Activated B cell treated with CpG ODN at 0.5 μM for 24 hours (primary cell): ENCODE measurements around the gene ERC1. TPM values are rescaled to one million over a fixed set of nuclear protein-coding genes. Genes with fewer than 3 reads are reported as not detected.

Experiments used
- ATAC-seq: fragments of 200-7000 bp; cut with Tn5 transposase; one replicate; pipeline ENCODE4 v1.10.0; 2021; ENCODE audit warnings: low read depth, mild to moderate bottlenecking, moderate library complexity
- CTCF ChIA-PET: fragments of 350-600 bp; sonication (Branson Sonifier 250); formaldehyde crosslinking; loops from one replicate; lab custom pipeline; 2021; ENCODE audit warnings: antibody characterized with exemption; lab: Charles Lee
- POLR2A ChIA-PET: fragments of 350-600 bp; sonication (Branson Sonifier 250); formaldehyde crosslinking; loops from one replicate; lab custom pipeline; 2021; ENCODE audit warnings: antibody characterized with exemption; lab: Charles Lee
- DNase-seq: peaks from one replicate; pipeline ENCODE4 v3.0.0; 2022
- H3K27ac Mint-ChIP-seq: one replicate; pipeline ENCODE4 v1.8.0; 2020; ENCODE audit warnings: mixed read lengths
- H3K27me3 Mint-ChIP-seq: one replicate; pipeline ENCODE4 v1.8.0; 2021; ENCODE audit warnings: mixed read lengths
- H3K36me3 Mint-ChIP-seq: one replicate; pipeline ENCODE4 v1.8.0; 2021; ENCODE audit warnings: low read depth, mixed read lengths
- H3K4me1 Mint-ChIP-seq: one replicate; pipeline ENCODE4 v1.8.0; 2021; ENCODE audit warnings: mixed read lengths
- H3K4me3 Mint-ChIP-seq: one replicate; pipeline ENCODE4 v1.8.0; 2020; ENCODE audit warnings: mild to moderate bottlenecking, mixed read lengths
- H3K9me3 Mint-ChIP-seq: one replicate; pipeline ENCODE4 v1.8.0; 2020; ENCODE audit warnings: mixed read lengths
- intact Hi-C: fragments of 100-400 bp; cut with micrococcal nuclease; formaldehyde crosslinking; loops from one replicate; pipeline ENCODE4 v1.15.1; 2024
- total RNA-seq: library from RNA; stranded (reverse); gene quantifications from 2 replicates; pipeline ENCODE4 v1.2.3, GENCODE V29; 2022
- TF ChIP-seq, protein P1 (sequence below): fragments of 200-600 bp; IDR thresholded peaks from one replicate; pipeline ENCODE4 v1.8.0; 2022; ENCODE audit warnings: antibody characterized with exemption, mild to moderate bottlenecking

The ERC1 gene
- total RNA-seq, 1 donor from 2014 or later, result 57.0 TPM

DNA sequence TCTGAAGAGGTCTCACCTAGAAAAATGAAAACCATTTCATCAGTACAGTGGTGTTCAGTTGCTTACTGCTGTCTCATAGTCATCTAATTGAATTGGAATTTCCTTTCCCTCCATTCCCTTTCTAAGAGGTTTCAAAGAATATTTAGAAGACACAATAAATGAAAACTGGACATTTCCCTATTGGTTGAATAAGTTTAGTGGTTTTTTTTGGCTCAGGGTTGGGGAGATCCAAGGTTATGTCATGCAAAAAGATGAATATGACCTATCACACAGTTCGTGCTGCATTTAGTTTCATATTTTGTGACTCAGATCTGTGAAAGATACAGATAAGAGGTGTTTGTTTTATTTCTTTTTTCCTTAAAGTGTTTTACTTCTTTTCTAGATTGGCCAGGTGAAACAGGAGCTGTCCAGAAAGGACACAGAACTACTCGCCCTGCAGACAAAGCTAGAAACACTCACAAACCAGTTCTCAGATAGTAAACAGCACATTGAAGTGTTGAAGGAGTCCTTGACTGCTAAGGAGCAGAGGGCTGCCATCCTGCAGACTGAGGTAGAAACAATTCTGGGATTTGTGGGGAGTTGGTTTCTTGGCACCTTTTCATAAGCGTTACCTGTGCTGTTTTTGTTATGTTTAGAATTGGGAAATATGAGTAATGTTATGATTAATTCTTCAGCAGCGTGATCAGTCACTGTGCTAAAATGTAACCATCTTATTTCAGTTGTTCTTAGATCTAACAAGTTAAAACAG, 124.6 kb downstream of the ERC1 start:
- H3K27ac Mint-ChIP-seq, result no peak overlapping the region
- DNase-seq (no peak), ATAC-seq (no peak)
- TF ChIP-seq, protein P1, sequence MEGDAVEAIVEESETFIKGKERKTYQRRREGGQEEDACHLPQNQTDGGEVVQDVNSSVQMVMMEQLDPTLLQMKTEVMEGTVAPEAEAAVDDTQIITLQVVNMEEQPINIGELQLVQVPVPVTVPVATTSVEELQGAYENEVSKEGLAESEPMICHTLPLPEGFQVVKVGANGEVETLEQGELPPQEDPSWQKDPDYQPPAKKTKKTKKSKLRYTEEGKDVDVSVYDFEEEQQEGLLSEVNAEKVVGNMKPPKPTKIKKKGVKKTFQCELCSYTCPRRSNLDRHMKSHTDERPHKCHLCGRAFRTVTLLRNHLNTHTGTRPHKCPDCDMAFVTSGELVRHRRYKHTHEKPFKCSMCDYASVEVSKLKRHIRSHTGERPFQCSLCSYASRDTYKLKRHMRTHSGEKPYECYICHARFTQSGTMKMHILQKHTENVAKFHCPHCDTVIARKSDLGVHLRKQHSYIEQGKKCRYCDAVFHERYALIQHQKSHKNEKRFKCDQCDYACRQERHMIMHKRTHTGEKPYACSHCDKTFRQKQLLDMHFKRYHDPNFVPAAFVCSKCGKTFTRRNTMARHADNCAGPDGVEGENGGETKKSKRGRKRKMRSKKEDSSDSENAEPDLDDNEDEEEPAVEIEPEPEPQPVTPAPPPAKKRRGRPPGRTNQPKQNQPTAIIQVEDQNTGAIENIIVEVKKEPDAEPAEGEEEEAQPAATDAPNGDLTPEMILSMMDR, result no peak
- no peaks in the 10 kb centered on the region for H3K9me3 Mint-ChIP-seq
- no peaks in the 10 kb centered on the region for H3K4me1 Mint-ChIP-seq
- no peaks in the 10 kb centered on the region for H3K27me3 Mint-ChIP-seq
- ChIA-PET POLR2A (no interaction called here), CTCF (interaction anchor here (1.9 to 8.1 kb wide), 3 partner anchors 465 to 519 kb away, joined by 7 to 287 read pairs (median 22); no protein-coding TSS in a partner anchor)
- H3K4me3 Mint-ChIP-seq, result no peak overlapping the region
- intact Hi-C loops, result loop anchor here (10.0 kb wide), 1 partner anchor 819 kb away; no protein-coding TSS in a partner anchor
- peaks cover 26% of the 10 kb centered on the region for H3K36me3 Mint-ChIP-seq

DNA sequence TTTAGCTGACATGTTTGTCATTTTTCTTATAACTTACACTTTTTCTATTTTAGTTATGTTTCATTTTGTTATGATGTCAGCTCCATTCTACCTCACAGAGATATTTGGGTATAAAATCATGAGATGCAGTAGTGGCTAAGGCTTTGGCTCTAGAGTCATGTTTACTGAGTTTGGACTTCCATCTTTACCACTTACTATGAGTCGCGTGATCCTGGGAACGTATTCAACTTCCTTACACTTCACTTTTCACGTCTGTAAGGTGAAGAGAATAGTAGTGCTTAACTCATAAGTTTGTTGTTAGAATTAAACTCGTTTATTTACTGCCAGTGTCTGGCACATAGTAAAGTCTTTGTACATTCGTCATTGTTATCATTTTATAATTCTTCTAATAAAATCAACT, 126.3 kb downstream of the ERC1 start:
- no peak overlapping the region for H3K4me3 Mint-ChIP-seq
- H3K36me3 Mint-ChIP-seq, result peaks cover 11% of the 10 kb centered on the region
- intact Hi-C loops, result loop anchor here (10.0 kb wide), 1 partner anchor 817 kb away; no protein-coding TSS in a partner anchor
- CTCF ChIA-PET, result interaction anchor here (0.5 to 8.1 kb wide), 49 partner anchors 9 to 823 kb away, joined by 3 to 287 read pairs (median 5); partner anchors contain the start of genes FBXL14 and WNT5B
- H3K9me3 Mint-ChIP-seq, result no peaks in the 10 kb centered on the region
- no peak overlapping the region for H3K27ac Mint-ChIP-seq
- H3K27me3 Mint-ChIP-seq, result no peaks in the 10 kb centered on the region
- TF ChIP-seq, protein P1, result no peak
- ATAC-seq (no peak), DNase-seq (no peak)
- H3K4me1 Mint-ChIP-seq, result no peaks in the 10 kb centered on the region
- POLR2A ChIA-PET, result interaction anchor here (1.3 to 1.5 kb wide), 3 partner anchors 8 to 488 kb away, joined by 4 to 14 read pairs (median 5); no protein-coding TSS in a partner anchor

GRCh38 chr12:1117970-1118563, 127.0 kb downstream of the ERC1 start:
- peak; percentile 81 for ATAC-seq
- H3K4me1 Mint-ChIP-seq, result peaks cover 2% of the 10 kb centered on the region
- intact Hi-C loops, result loop anchor here (1.0 to 10.0 kb wide), 6 partner anchors 465 to 817 kb away; partner anchors contain the start of gene WNT5B
- no peak overlapping the region for H3K27ac Mint-ChIP-seq
- TF ChIP-seq, protein P1, result peak; percentile 42
- H3K9me3 Mint-ChIP-seq, result no peaks in the 10 kb centered on the region
- ChIA-PET CTCF (interaction anchor here (0.5 to 8.1 kb wide), 60 partner anchors 8 to 822 kb away, joined by 3 to 287 read pairs (median 5); partner anchors contain the start of genes FBXL14 and WNT5B), POLR2A (interaction anchor here (1.2 to 1.5 kb wide), 4 partner anchors 8 to 488 kb away, joined by 4 to 14 read pairs (median 5); no protein-coding TSS in a partner anchor)
- peaks cover 9% of the 10 kb centered on the region for H3K36me3 Mint-ChIP-seq
- H3K27me3 Mint-ChIP-seq, result no peaks in the 10 kb centered on the region
- no peak overlapping the region for H3K4me3 Mint-ChIP-seq
- DNase-seq, result peak; percentile 40

DNA sequence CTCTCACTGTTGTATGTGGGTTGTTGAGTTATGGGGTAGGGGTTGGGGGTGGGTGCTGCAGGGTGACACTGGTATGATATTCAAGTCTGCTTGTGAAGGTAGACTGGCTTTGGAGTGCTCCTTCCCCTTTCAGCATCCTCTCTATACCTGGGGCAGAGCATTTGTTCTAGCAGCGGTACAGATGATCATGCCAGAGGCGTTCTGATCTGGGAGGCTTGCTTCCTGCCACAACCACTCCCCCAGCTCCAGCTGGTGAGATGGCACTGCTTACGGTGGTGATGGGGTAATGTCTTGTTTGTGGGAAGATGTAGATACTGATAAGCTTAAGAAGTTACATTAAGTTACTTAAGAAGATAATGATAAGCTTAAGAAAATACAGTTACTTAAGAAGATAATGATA, 131.8 kb downstream of the ERC1 start:
- Mint-ChIP-seq H3K27me3 (no peaks in the 10 kb centered on the region), H3K9me3 (no peaks in the 10 kb centered on the region), H3K4me3 (no peak overlapping the region), H3K36me3 (no peaks in the 10 kb centered on the region), H3K27ac (no peak overlapping the region), H3K4me1 (peaks cover 2% of the 10 kb centered on the region)
- TF ChIP-seq, protein P1, result no peak
- DNase-seq, result no peak
- intact Hi-C loops, result no loop called here
- ChIA-PET POLR2A (no interaction called here), CTCF (interaction anchor here (1.1 kb wide), 1 partner anchor 461 kb away, joined by 3 read pairs; no protein-coding TSS in a partner anchor)
- ATAC-seq, result no peak
